Caco-2 (cell line): Measurements from ENCODE around the gene SORCS2. TPM values are rescaled to one million over a fixed set of nuclear protein-coding genes. Genes with fewer than 3 reads are reported as not detected.
A peak's percentile ranks its signal among the peaks of the same experiment; 100 is the strongest.

Experiments
- BruUV-seq: library from RNA; stranded (reverse); fragments of 400-500 nt; replicated peaks from 2 replicates; lab custom pipeline; 2021; lab: Mats Ljungman, UMichigan
- CTCF ChIA-PET: fragments of 300-600 bp; sonication (Branson Sonifier 250); formaldehyde crosslinking; loops from one replicate; lab custom pipeline; 2022; ENCODE audit warnings: antibody characterized with exemption; lab: Charles Lee
- POLR2A ChIA-PET: fragments of 300-600 bp; sonication (Branson Sonifier 250); formaldehyde crosslinking; loops from one replicate; lab custom pipeline; 2022; ENCODE audit warnings: antibody characterized with exemption; lab: Charles Lee
- DNase-seq, 2 experiments: peaks; one replicate each; pipeline versions ENCODE4 v3.0.0 to v3.0.0-alpha.2; 2020 to 2022
- H3K27me3 ChIP-seq: replicated peaks from 2 replicates; pipeline ENCODE4 v1.6.0; 2011; ENCODE audit warnings: low read length; ENCODE audit not compliant: control insufficient read depth, insufficient read depth
- H3K36me3 ChIP-seq: 2 replicates; pipeline ENCODE4 v1.5.1; 2011; ENCODE audit warnings: low read length; ENCODE audit not compliant: control insufficient read depth, insufficient read depth
- H3K4me1 ChIP-seq: fragments of 250-450 bp; sonication (Bioruptor Pico); 2 replicates; pipeline ENCODE4 v1.5.1; 2020; ENCODE audit warnings: mild to moderate bottlenecking
- H3K4me3 ChIP-seq: 2 replicates; pipeline ENCODE4 v1.5.1; 2011; ENCODE audit warnings: low read depth, mild to moderate bottlenecking, control low read depth, low read length
- H3K9me3 ChIP-seq: fragments of 250-450 bp; sonication (Bioruptor Pico); 2 replicates; pipeline ENCODE4 v1.5.1; 2020; ENCODE audit warnings: mild to moderate bottlenecking, moderate library complexity
- H3K27ac Mint-ChIP-seq: one replicate; pipeline ENCODE4 v1.8.0; 2022; ENCODE audit warnings: mixed read lengths; ENCODE audit not compliant: unreplicated experiment
- H3K27me3 Mint-ChIP-seq: one replicate; pipeline ENCODE4 v1.8.0; 2022; ENCODE audit warnings: mixed read lengths; ENCODE audit not compliant: insufficient read depth, unreplicated experiment
- H3K36me3 Mint-ChIP-seq: one replicate; pipeline ENCODE4 v1.8.0; 2022; ENCODE audit warnings: mild to moderate bottlenecking, mixed read lengths; ENCODE audit not compliant: insufficient read depth, unreplicated experiment
- H3K4me1 Mint-ChIP-seq: one replicate; pipeline ENCODE4 v1.8.0; 2022; ENCODE audit warnings: low read depth, mixed read lengths; ENCODE audit not compliant: unreplicated experiment
- H3K4me3 Mint-ChIP-seq: one replicate; pipeline ENCODE4 v1.8.0; 2022; ENCODE audit warnings: mild to moderate bottlenecking, moderate library complexity, mixed read lengths; ENCODE audit not compliant: unreplicated experiment
- H3K9me3 Mint-ChIP-seq: one replicate; pipeline ENCODE4 v1.8.0; 2022; ENCODE audit warnings: mixed read lengths; ENCODE audit not compliant: unreplicated experiment
- intact Hi-C: fragments of 100-400 bp; cut with micrococcal nuclease; formaldehyde crosslinking; loops from one replicate; pipeline ENCODE4 v1.10.0; 2022; ENCODE audit not compliant: unreplicated experiment
- total RNA-seq: library from RNA; stranded (reverse); gene quantifications from 2 replicates; pipeline ENCODE4 v1.2.3, GENCODE V29; 2022
- TF ChIP-seq, protein P1 (sequence below), 2 experiments: fragments of 200-600 bp in 1 of 2; IDR thresholded peaks; 1 replicate in 1 of 2; 2 replicates in 1 of 2; pipeline versions ENCODE4 v1.5.1 to v1.8.0; 2011 to 2022; ENCODE audit warnings: antibody characterized with exemption in 1 of 2, control low read depth in 1 of 2, inconsistent platforms in 1 of 2, low read depth in 1 of 2, low read length in 1 of 2, mild to moderate bottlenecking in 1 of 2, moderate library complexity in 1 of 2; ENCODE audit not compliant: insufficient read depth in 1 of 2, severe bottlenecking in 1 of 2, unreplicated experiment in 1 of 2

SORCS2 gene
- total RNA-seq, 1 experiment from 2014 or later: 1.6 TPM

GRCh38 chr4:7183780-7184460 is 8.4 kb upstream of the SORCS2 start:
- DNase-seq: no peak
- Histone ChIP-seq H3K9me3 (peaks cover 5% of the 10 kb centered on the region; the same call in 1 of the 2 replicates), H3K36me3 (no peaks in the 10 kb centered on the region), H3K4me3 (no peak overlapping the region), H3K4me1 (no peaks in the 10 kb centered on the region), H3K27me3 (no peaks in the 10 kb centered on the region)
- Mint-ChIP-seq H3K4me1 (no peaks in the 10 kb centered on the region), H3K4me3 (no peak overlapping the region), H3K36me3 (no peaks in the 10 kb centered on the region), H3K27me3 (peaks cover 4% of the 10 kb centered on the region), H3K27ac (no peak overlapping the region), H3K9me3 (peaks cover 12% of the 10 kb centered on the region)
- TF ChIP-seq, protein P1, sequence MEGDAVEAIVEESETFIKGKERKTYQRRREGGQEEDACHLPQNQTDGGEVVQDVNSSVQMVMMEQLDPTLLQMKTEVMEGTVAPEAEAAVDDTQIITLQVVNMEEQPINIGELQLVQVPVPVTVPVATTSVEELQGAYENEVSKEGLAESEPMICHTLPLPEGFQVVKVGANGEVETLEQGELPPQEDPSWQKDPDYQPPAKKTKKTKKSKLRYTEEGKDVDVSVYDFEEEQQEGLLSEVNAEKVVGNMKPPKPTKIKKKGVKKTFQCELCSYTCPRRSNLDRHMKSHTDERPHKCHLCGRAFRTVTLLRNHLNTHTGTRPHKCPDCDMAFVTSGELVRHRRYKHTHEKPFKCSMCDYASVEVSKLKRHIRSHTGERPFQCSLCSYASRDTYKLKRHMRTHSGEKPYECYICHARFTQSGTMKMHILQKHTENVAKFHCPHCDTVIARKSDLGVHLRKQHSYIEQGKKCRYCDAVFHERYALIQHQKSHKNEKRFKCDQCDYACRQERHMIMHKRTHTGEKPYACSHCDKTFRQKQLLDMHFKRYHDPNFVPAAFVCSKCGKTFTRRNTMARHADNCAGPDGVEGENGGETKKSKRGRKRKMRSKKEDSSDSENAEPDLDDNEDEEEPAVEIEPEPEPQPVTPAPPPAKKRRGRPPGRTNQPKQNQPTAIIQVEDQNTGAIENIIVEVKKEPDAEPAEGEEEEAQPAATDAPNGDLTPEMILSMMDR (IDR thresholded peaks at IDR 0.05; ENCODE audit: insufficient read depth in 1 of 2, low read depth in 1 of 2, low read length in 1 of 2, severe bottlenecking in 1 of 2, unreplicated experiment in 1 of 2): no peak
- intact Hi-C loops: no loop called here
- no TSS peak for BruUV-seq
- ChIA-PET POLR2A (no interaction called here), CTCF (no interaction called here)

DNA sequence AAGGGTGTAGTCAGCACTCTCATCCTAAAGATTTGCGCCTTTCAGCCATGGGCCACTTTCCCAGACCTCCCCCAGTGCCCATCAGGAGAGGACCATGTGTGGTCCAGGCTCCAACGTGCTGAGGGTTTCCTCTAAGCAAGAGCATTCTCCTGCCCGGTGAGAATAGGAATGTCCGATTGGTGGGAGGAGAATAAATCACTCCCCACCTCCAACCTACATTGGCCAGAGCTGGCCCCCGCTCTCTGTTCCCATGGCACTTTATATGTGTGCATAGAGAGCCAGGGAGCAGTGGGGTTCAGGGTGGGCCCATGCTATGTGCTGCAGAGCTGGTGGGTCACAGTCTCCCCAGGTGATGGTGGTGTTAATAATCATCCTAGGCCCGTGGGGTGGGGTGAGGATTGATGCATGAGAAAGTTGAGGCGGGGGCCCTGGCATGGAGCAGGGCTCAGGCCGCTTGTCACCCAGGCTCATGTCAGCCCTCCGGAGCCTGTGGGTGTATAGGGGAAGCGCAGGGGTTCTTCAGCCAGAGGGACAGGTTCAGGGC is 6.8 kb upstream of the SORCS2 start:
- Histone ChIP-seq H3K36me3 (no peaks in the 10 kb centered on the region), H3K9me3 (no peaks in the 10 kb centered on the region), H3K4me3 (no peak overlapping the region), H3K4me1 (no peaks in the 10 kb centered on the region), H3K27me3 (no peaks in the 10 kb centered on the region)
- peaks cover 8% of the 10 kb centered on the region for H3K27me3 Mint-ChIP-seq
- ChIA-PET CTCF (interaction anchor here (0.7 to 1.0 kb wide), 2 partner anchors 101 to 104 kb away, joined by 3 read pairs; no protein-coding TSS in a partner anchor), POLR2A (no interaction called here)
- H3K27ac Mint-ChIP-seq: no peak overlapping the region
- no peaks in the 10 kb centered on the region for H3K4me1 Mint-ChIP-seq
- H3K4me3 Mint-ChIP-seq: no peak overlapping the region
- H3K36me3 Mint-ChIP-seq: no peaks in the 10 kb centered on the region
- no TSS peak for BruUV-seq
- intact Hi-C loops: loop anchor here (1.0 to 5.0 kb wide), 2 partner anchors 33 to 83 kb away; no protein-coding TSS in a partner anchor
- H3K9me3 Mint-ChIP-seq: no peaks in the 10 kb centered on the region
- TF ChIP-seq, protein P1 (IDR thresholded peaks at IDR 0.05; ENCODE audit: insufficient read depth in 1 of 2, low read depth in 1 of 2, low read length in 1 of 2, severe bottlenecking in 1 of 2, unreplicated experiment in 1 of 2): no peak
- DNase-seq: no peak

DNA sequence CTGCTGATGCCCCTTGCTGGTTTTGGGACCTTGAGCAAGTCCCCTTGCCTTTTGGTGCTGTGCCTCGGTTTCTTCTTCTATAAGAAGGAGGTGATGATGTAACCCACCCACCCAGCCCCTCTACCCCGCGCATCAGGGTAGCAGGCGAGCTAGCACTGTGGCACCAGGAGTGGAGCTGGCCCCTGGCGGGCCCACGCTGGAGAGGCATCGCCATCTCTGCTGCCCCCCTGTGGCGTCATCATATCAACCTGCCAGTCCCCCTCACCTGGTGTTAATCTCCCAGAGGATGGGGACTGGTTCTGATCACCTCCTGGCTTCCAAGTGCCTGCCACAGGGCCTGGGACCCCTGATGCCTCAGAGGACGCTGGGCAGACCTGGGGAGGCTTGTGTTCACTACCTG is 6.3 kb upstream of the SORCS2 start:
- Histone ChIP-seq H3K9me3 (no peaks in the 10 kb centered on the region), H3K4me3 (no peak overlapping the region), H3K27me3 (no peaks in the 10 kb centered on the region), H3K36me3 (no peaks in the 10 kb centered on the region), H3K4me1 (no peaks in the 10 kb centered on the region)
- Mint-ChIP-seq H3K4me3 (no peak overlapping the region), H3K27me3 (peaks cover 8% of the 10 kb centered on the region), H3K36me3 (no peaks in the 10 kb centered on the region), H3K27ac (no peak overlapping the region), H3K9me3 (no peaks in the 10 kb centered on the region), H3K4me1 (no peaks in the 10 kb centered on the region)
- POLR2A ChIA-PET: no interaction called here
- no TSS peak for BruUV-seq
- intact Hi-C loops: loop anchor here (1.0 to 5.0 kb wide), 2 partner anchors 34 to 84 kb away; no protein-coding TSS in a partner anchor
- TF ChIP-seq, protein P1 (IDR thresholded peaks at IDR 0.05; ENCODE audit: insufficient read depth in 1 of 2, low read depth in 1 of 2, low read length in 1 of 2, severe bottlenecking in 1 of 2, unreplicated experiment in 1 of 2): peak; percentile 38 to 58
- CTCF ChIA-PET: interaction anchor here (0.7 to 1.0 kb wide), 2 partner anchors 102 to 104 kb away, joined by 3 read pairs; no protein-coding TSS in a partner anchor
- peak in 1 of 2 experiments; percentile 62 for DNase-seq
